CD4-positive, alpha-beta T cell treated with Interleukin-1 beta for 1 hour (primary cell): ENCODE data around the gene CCNT2.
"Not testable (repeated sequence)": the region's sequence is repeated elsewhere in the genome, so short reads cannot be mapped to it uniquely, and the experiment has no call there.

Experiments
- DNase-seq, 2 donors: peaks; one replicate each; pipeline ENCODE4 v3.0.0-alpha.2; 2020 to 2022

CCNT2 gene

GRCh38 chr2:134976074-134976702 lies 57.6 kb downstream of the CCNT2 start:
- no peak for DNase-seq

- not testable (repeated sequence) for DNase-seq
These were observed 58.5 kb downstream of the CCNT2 start for GRCh38 chr2:134977104-134977503.

GRCh38 chr2:134979221-134979620 lies 60.6 kb downstream of the CCNT2 start:
- no peak for DNase-seq

GRCh38 chr2:134980639-134981038 lies 62.0 kb downstream of the CCNT2 start:
- no peak for DNase-seq

GRCh38 chr2:134982603-134983002 lies 64.0 kb downstream of the CCNT2 start:
- no peak for DNase-seq

- DNase-seq = no peak
These were observed 66.4 kb downstream of the CCNT2 start for GRCh38 chr2:134985061-134985460.

GRCh38 chr2:134988994-134989605 lies 70.5 kb downstream of the CCNT2 start:
- DNase-seq = peak in 1 of 2 donors; percentile 20

GRCh38 chr2:134999521-134999920 lies 80.9 kb downstream of the CCNT2 start:
- DNase-seq = no peak

- DNase-seq = no peak
These were observed 84.2 kb downstream of the CCNT2 start for GRCh38 chr2:135002836-135003235.

- peak; percentile 63 to 67 for DNase-seq
These were observed 85.6 kb downstream of the CCNT2 start for GRCh38 chr2:135004005-135004746.

- no peak for DNase-seq
These were observed 87.1 kb downstream of the CCNT2 start for GRCh38 chr2:135005753-135006152.
